Mesodermal cell (in vitro differentiated cells): Measurements from ENCODE around the gene ILKAP.
"Not testable (repeated sequence)": the region's sequence is repeated elsewhere in the genome, so short reads cannot be mapped to it uniquely, and the experiment has no call there.

Experiments used
- H3K27ac ChIP-seq: 2 replicates; pipeline ENCODE4 v1.7.0; 2013; ENCODE audit warnings: mild to moderate bottlenecking, low read depth, low read length, moderate library complexity; ENCODE audit not compliant: severe bottlenecking
- H3K36me3 ChIP-seq: 2 replicates; pipeline ENCODE4 v1.7.1; 2013; ENCODE audit warnings: mild to moderate bottlenecking, low read length, moderate library complexity; ENCODE audit not compliant: control insufficient read depth, insufficient read depth
- H3K4me1 ChIP-seq: one replicate; pipeline ENCODE4 v1.7.1; 2013; ENCODE audit warnings: mild to moderate bottlenecking, low read length; ENCODE audit not compliant: insufficient read depth, control insufficient read depth, poor library complexity, severe bottlenecking
- H3K4me3 ChIP-seq: 2 replicates; pipeline ENCODE4 v1.7.0; 2013; ENCODE audit warnings: low read length, control low read depth, mild to moderate bottlenecking; ENCODE audit not compliant: insufficient read depth, poor library complexity, severe bottlenecking; ENCODE audit errors: extremely low read depth
- H3K9me3 ChIP-seq: 2 replicates; pipeline ENCODE4 v1.7.1; 2013; ENCODE audit warnings: mild to moderate bottlenecking, low read length, moderate library complexity; ENCODE audit not compliant: control insufficient read depth
- WGBS, 2 experiments: methylation state at CpG; one replicate each; pipeline ENCODE4 v1.1.5; 2013; ENCODE audit warnings: missing lambda C conversion rate in 2 of 2; ENCODE audit not compliant: insufficient coverage in 2 of 2; 5-methylcytosine and 5-hydroxymethylcytosine counted together

ILKAP gene

GRCh38 chr2:238187618-238188548, 15.6 kb downstream of the ILKAP start:
- Histone ChIP-seq H3K36me3 (peaks cover 95% of the 10 kb centered on the region), H3K4me3 (no peak overlapping the region), H3K27ac (peak overlapping the region; percentile 29), H3K4me1 (no peaks in the 10 kb centered on the region), H3K9me3 (no peaks in the 10 kb centered on the region)
- 90 to 93% methylated on average over 14 to 16 of the region's 17 CpGs for WGBS, 2 experiments

GRCh38 chr2:238183821-238184220, 19.7 kb downstream of the ILKAP start:
- Histone ChIP-seq H3K36me3 (peaks cover 100% of the 10 kb centered on the region), H3K4me3 (no peak overlapping the region), H3K4me1 (no peaks in the 10 kb centered on the region), H3K9me3 (no peaks in the 10 kb centered on the region), H3K27ac (no peak overlapping the region)
- WGBS, 2 experiments, result 90% methylated on average over 2 of the region's 4 CpGs; no CpG with 5 or more reads in 1 of the 2 experiments

GRCh38 chr2:238182362-238182761, 21.1 kb downstream of the ILKAP start:
- peaks cover 100% of the 10 kb centered on the region for H3K36me3 ChIP-seq
- no peaks in the 10 kb centered on the region for H3K9me3 ChIP-seq
- H3K4me3 ChIP-seq, result no peak overlapping the region
- 94 to 95% methylated on average over 6 of the region's 6 CpGs for WGBS, 2 experiments
- no peak overlapping the region for H3K27ac ChIP-seq
- no peaks in the 10 kb centered on the region for H3K4me1 ChIP-seq

GRCh38 chr2:238180554-238180953, 22.9 kb downstream of the ILKAP start:
- Histone ChIP-seq H3K27ac (no peak overlapping the region), H3K4me1 (no peaks in the 10 kb centered on the region), H3K9me3 (no peaks in the 10 kb centered on the region), H3K4me3 (no peak overlapping the region), H3K36me3 (peaks cover 95% of the 10 kb centered on the region)
- WGBS, 2 experiments, result 90 to 94% methylated on average over 3 to 5 of the region's 5 CpGs

GRCh38 chr2:238176613-238177012, 26.9 kb downstream of the ILKAP start:
- Histone ChIP-seq H3K9me3 (no peaks in the 10 kb centered on the region), H3K4me3 (no peak overlapping the region), H3K27ac (no peak overlapping the region), H3K36me3 (peaks cover 94% of the 10 kb centered on the region), H3K4me1 (no peaks in the 10 kb centered on the region)

GRCh38 chr2:238174701-238175100, 28.8 kb downstream of the ILKAP start:
- H3K4me3 ChIP-seq, result no peak overlapping the region
- peaks cover 88% of the 10 kb centered on the region for H3K36me3 ChIP-seq
- H3K4me1 ChIP-seq, result peaks cover 13% of the 10 kb centered on the region
- H3K9me3 ChIP-seq, result no peaks in the 10 kb centered on the region
- no peak overlapping the region for H3K27ac ChIP-seq
- WGBS, 2 experiments, result 95 to 97% methylated on average over 2 to 3 of the region's 3 CpGs

- Histone ChIP-seq H3K4me3 (no peak overlapping the region), H3K9me3 (no peaks in the 10 kb centered on the region), H3K27ac (no peak overlapping the region), H3K4me1 (peaks cover 17% of the 10 kb centered on the region), H3K36me3 (peaks cover 88% of the 10 kb centered on the region)
- WGBS, 2 experiments, result 96 to 98% methylated on average over 8 of the region's 8 CpGs
Observed at GRCh38 chr2:238174291-238174690, 29.2 kb downstream of the ILKAP start.

GRCh38 chr2:238173692-238174091, 29.8 kb downstream of the ILKAP start:
- Histone ChIP-seq H3K9me3 (no peaks in the 10 kb centered on the region), H3K36me3 (peaks cover 88% of the 10 kb centered on the region), H3K4me1 (peaks cover 21% of the 10 kb centered on the region), H3K27ac (no peak overlapping the region), H3K4me3 (no peak overlapping the region)
- 83% methylated on average over 1 of the region's 2 CpGs; no CpG with 5 or more reads in 1 of the 2 experiments for WGBS, 2 experiments

- no peaks in the 10 kb centered on the region for H3K9me3 ChIP-seq
- no peak overlapping the region for H3K4me3 ChIP-seq
- WGBS, 2 experiments, result 94 to 96% methylated on average over 14 of the region's 14 CpGs
- H3K36me3 ChIP-seq, result peaks cover 86% of the 10 kb centered on the region
- H3K4me1 ChIP-seq, result peaks cover 21% of the 10 kb centered on the region
- H3K27ac ChIP-seq, result no peak overlapping the region
Observed at GRCh38 chr2:238172439-238172838, 31.1 kb downstream of the ILKAP start.

- 93 to 100% methylated on average over 5 to 6 of the region's 9 CpGs for whole genome bisulfite sequencing, 2 experiments
- Histone ChIP-seq H3K9me3 (no peaks in the 10 kb centered on the region), H3K27ac (no peak overlapping the region), H3K4me3 (no peak overlapping the region), H3K4me1 (peaks cover 21% of the 10 kb centered on the region), H3K36me3 (peaks cover 82% of the 10 kb centered on the region)
Observed at GRCh38 chr2:238171575-238172187, 31.8 kb downstream of the ILKAP start.

GRCh38 chr2:238171072-238171431, 32.4 kb downstream of the ILKAP start:
- H3K36me3 ChIP-seq, result peaks cover 77% of the 10 kb centered on the region
- 93% methylated on average over 4 of the region's 5 CpGs; no CpG with 5 or more reads in 1 of the 2 experiments for WGBS, 2 experiments
- not testable (repeated sequence) for H3K27ac ChIP-seq, H3K4me3 ChIP-seq, H3K9me3 ChIP-seq
- H3K4me1 ChIP-seq, result peaks cover 21% of the 10 kb centered on the region
